ENCODE data around the gene HLA-DRA. TPM values are rescaled to one million over a fixed set of nuclear protein-coding genes. Genes with fewer than 3 reads are reported as not detected.

The HLA-DRA gene
- 1 to 10 TPM; 1.9 to 2.2 TPM for total RNA-seq

DNA sequence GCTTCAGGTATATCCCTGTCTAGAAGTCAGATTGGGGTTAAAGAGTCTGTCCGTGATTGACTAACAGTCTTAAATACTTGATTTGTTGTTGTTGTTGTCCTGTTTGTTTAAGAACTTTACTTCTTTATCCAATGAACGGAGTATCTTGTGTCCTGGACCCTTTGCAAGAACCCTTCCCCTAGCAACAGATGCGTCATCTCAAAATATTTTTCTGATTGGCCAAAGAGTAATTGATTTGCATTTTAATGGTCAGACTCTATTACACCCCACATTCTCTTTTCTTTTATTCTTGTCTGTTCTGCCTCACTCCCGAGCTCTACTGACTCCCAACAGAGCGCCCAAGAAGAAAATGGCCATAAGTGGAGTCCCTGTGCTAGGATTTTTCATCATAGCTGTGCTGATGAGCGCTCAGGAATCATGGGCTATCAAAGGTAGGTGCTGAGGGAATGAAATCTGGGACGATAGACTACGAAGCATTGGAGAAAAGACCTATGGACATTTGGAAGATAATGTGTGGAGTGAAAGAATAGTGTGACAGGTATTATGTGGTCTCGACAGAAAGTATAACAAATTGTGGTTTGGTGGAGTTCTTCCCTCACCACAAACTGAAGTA, at the start of gene HLA-DRA:
Gene HLA-DRA, plus strand, starts transcription at position 286 of the 613 bp plus-strand sequence. Its CDS starts 64 bp downstream, at position 350.
- H3K27ac Mint-ChIP-seq = no peak within 1 kb of the TSS
- H3K36me3 Mint-ChIP-seq = no peaks in the 10 kb centered on the region
- DNase-seq (ENCODE audit: low spot score in 2 of 2) (peak in 1 of 2 donors; percentile 71), ATAC-seq (peak; percentile 83 to 88)
- H3K9me3 Mint-ChIP-seq = no peaks in the 10 kb centered on the region

DNA sequence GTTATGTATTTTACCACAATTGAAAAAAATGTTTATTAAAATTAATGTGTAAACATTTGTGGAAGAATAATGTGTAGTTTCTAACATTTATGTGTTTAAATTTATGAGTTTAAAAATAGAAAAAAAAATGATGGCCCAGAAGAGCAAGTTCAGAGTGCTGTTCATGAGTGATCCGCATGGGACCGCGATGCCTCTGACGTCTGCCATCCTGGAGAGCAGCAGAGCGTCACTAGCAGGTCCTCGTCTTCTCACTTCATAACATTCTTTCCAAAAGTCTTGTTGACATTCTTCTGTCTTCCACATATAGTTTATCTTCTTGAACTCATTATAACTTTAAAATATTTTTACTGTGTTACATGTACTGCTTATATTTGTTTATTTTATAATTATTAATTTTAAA, 48.2 kb upstream of the HLA-DRA start:
- no peak for ATAC-seq
- Mint-ChIP-seq H3K9me3 (no peaks in the 10 kb centered on the region), H3K27ac (no peak overlapping the region), H3K36me3 (no peaks in the 10 kb centered on the region)
- DNase-seq (ENCODE audit: low spot score in 2 of 2) = no peak

DNA sequence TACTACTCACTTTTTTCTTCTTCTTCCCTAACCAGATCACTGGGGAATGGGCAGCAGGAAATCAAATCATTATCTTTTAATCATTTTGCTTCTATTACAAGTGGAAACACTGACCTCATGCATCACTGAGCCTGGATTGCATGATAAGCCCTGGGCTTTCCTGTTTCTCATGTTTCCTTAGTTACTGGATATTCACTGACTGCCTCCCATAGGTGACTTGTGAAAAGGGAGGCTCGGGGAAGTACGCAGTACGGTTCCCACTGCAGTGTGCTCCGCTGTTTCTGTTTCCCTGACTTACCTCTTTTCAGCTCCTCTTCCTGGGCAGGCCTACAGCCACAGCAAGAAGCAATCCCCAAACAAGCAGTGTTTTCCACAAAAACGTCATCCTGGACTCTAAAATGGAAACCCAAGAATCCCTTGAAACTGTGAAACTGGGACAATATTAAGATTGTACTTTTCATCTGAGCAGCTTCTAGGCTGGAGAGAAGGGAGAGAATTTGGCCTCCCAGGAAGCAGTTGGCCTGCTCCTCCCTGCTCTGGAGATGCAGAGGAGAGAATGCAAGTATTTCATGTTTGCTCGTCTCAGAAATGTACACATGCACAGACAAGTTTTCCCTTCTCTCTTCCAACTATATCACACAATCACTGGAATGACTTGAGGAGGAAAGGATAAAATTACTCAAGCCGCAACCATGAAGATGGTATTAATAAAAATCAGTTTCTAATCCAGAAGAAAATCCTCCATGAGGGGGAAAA, 45.8 kb upstream of the HLA-DRA start:
- no peak overlapping the region for H3K27ac Mint-ChIP-seq
- no peak for DNase-seq (ENCODE audit: low spot score in 2 of 2)

GRCh38 chr6:32396028-32396427, 43.7 kb upstream of the HLA-DRA start:
- DNase-seq (ENCODE audit: low spot score in 2 of 2) (no peak), ATAC-seq (no peak)
- Mint-ChIP-seq H3K9me3 (no peaks in the 10 kb centered on the region), H3K27ac (no peak overlapping the region), H3K36me3 (no peaks in the 10 kb centered on the region)

More for the DNA sequence above, 45.8 kb upstream of the HLA-DRA start:
- no peaks in the 10 kb centered on the region for H3K9me3 Mint-ChIP-seq
- H3K36me3 Mint-ChIP-seq = no peaks in the 10 kb centered on the region
- ATAC-seq = no peak

DNA sequence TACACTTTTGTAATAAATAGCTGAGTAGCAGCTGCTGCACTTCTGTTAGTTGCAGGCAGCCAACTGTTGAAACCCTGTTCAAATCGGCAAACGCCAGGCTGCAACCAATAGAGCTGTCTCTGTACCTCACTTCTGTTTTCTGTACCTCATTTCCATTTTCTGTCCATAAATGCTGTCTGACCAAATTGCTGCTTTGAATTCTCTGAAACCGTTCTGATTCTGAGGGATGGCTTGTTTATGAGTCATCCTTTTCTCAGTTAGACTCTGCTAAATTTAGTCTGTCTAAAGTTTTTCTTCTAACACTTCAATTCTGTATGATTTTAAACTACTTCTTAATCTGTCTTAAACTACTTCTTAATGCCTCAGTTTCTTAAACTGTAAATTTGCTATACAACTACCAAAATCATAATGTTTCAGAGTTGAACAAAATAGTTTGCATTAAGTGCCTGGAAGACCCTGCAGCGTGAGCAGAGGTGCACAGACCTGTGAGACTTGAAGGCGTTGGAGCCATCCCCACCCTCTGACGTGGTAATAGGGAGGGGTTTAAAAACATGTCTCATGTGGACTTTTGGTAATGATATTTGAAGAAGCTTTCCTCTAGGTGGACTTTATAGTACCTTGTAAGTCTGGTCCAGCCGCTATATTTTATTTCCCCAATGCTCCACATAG, 42.3 kb upstream of the HLA-DRA start:
- Mint-ChIP-seq H3K27ac (no peak overlapping the region), H3K9me3 (no peaks in the 10 kb centered on the region), H3K36me3 (no peaks in the 10 kb centered on the region)
- DNase-seq (ENCODE audit: low spot score in 2 of 2) = no peak
- peak; percentile 28 to 86 for ATAC-seq

GRCh38 chr6:32401284-32401963, 38.3 kb upstream of the HLA-DRA start:
- Mint-ChIP-seq H3K36me3 (no peaks in the 10 kb centered on the region), H3K27ac (no peak overlapping the region), H3K9me3 (no peaks in the 10 kb centered on the region)
- DNase-seq (ENCODE audit: low spot score in 2 of 2) = no peak
- no peak for ATAC-seq

DNA sequence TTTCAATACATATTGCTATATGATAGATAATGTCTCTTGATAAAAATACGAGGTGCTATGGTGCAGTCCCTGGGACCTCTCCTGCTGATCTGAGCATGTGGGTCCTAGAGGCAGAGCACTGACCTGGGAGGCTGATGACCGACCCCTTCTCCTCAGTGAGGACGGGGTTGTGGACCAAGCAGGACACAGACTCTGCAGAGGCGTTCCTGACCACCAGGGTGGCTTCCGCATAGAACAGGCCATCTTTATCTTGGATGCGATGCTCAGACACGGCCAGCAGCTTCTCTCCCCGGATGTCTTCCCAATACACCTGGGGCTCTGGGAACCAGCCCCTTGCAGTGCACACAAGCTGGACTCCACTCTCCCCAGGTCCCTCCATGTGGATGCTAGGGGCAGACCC, 36.9 kb upstream of the HLA-DRA start:
- DNase-seq (ENCODE audit: low spot score in 2 of 2) (no peak), ATAC-seq (no peak)
- no peaks in the 10 kb centered on the region for H3K9me3 Mint-ChIP-seq
- H3K36me3 Mint-ChIP-seq = no peaks in the 10 kb centered on the region
- H3K27ac Mint-ChIP-seq = no peak overlapping the region

- no peaks in the 10 kb centered on the region for H3K9me3 Mint-ChIP-seq
- DNase-seq (ENCODE audit: low spot score in 2 of 2) (no peak), ATAC-seq (no peak)
- no peaks in the 10 kb centered on the region for H3K36me3 Mint-ChIP-seq
- no peak overlapping the region for H3K27ac Mint-ChIP-seq
Measured at GRCh38 chr6:32405656-32406055, 34.0 kb upstream of the HLA-DRA start.

GRCh38 chr6:32406197-32406596, 33.5 kb upstream of the HLA-DRA start:
- ATAC-seq (no peak), DNase-seq (ENCODE audit: low spot score in 2 of 2) (no peak)
- Mint-ChIP-seq H3K9me3 (no peaks in the 10 kb centered on the region), H3K36me3 (no peaks in the 10 kb centered on the region), H3K27ac (no peak overlapping the region)

- Mint-ChIP-seq H3K36me3 (no peaks in the 10 kb centered on the region), H3K9me3 (no peaks in the 10 kb centered on the region), H3K27ac (no peak within 1 kb of the TSS)
- DNase-seq (ENCODE audit: low spot score in 2 of 2) (no peak), ATAC-seq (no peak)
Measured at GRCh38 chr6:32406857-32407256, 32.8 kb upstream of the HLA-DRA start, which contains the start of gene BTNL2. Gene BTNL2, minus strand, starts transcription at chr6:32407181. Its CDS starts 58 bp downstream, at chr6:32407123.

GRCh38 chr6:32410906-32411305, 28.8 kb upstream of the HLA-DRA start:
- no peaks in the 10 kb centered on the region for H3K36me3 Mint-ChIP-seq
- ATAC-seq (no peak), DNase-seq (ENCODE audit: low spot score in 2 of 2) (no peak)
- no peaks in the 10 kb centered on the region for H3K9me3 Mint-ChIP-seq
- H3K27ac Mint-ChIP-seq = no peak overlapping the region

DNA sequence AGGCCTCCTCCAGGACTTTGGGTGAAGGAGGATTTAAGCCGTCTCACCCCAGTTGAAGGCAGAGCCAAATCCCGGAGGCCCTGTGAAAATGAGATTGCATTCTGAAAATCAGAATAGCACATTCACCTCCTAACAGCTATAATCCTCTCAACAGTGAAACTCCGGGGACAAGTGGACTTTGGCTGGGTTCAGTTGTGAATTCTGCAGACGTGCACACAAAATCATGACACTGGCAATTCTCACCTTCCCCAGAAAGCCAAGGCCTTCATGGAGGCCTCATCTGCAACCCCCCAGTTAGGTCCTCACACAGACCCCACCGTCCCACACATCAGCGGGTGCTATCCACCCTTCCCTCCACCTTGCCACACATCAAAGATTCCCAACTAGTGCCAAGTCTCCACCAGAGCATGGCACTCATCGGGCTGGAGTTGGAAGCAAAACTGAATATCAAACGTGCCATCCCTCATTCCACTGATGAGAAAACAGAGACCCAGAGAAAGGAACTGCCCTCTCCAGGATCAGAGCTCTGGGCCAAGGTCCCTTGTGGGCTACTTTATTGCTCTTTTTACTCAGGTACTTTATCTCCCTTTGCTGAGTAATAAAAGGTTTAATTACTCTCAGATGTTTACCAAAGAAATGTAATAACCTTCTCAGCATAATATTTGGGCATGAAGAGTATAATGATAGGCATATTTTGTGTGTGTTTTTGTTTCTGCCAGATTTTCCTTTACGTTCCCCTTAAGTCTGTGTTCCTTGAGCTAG, 27.9 kb upstream of the HLA-DRA start:
- DNase-seq (ENCODE audit: low spot score in 2 of 2) = no peak
- Mint-ChIP-seq H3K36me3 (no peaks in the 10 kb centered on the region), H3K9me3 (no peaks in the 10 kb centered on the region), H3K27ac (no peak overlapping the region)
- no peak for ATAC-seq

GRCh38 chr6:32413427-32414047, 26.1 kb upstream of the HLA-DRA start:
- Mint-ChIP-seq H3K27ac (no peak overlapping the region), H3K9me3 (no peaks in the 10 kb centered on the region), H3K36me3 (no peaks in the 10 kb centered on the region)
- ATAC-seq (peak; percentile 85 to 92), DNase-seq (ENCODE audit: low spot score in 2 of 2) (peak; percentile 74 to 85)

GRCh38 chr6:32415521-32416019, 24.1 kb upstream of the HLA-DRA start:
- peak; percentile 69 to 72 for ATAC-seq
- H3K9me3 Mint-ChIP-seq = no peaks in the 10 kb centered on the region
- no peak overlapping the region for H3K27ac Mint-ChIP-seq
- H3K36me3 Mint-ChIP-seq = no peaks in the 10 kb centered on the region
- DNase-seq (ENCODE audit: low spot score in 2 of 2) = peak; percentile 67 to 77

GRCh38 chr6:32416036-32416435, 23.7 kb upstream of the HLA-DRA start:
- H3K36me3 Mint-ChIP-seq = no peaks in the 10 kb centered on the region
- no peak for DNase-seq (ENCODE audit: low spot score in 2 of 2)
- ATAC-seq = no peak
- H3K27ac Mint-ChIP-seq = no peak overlapping the region
- no peaks in the 10 kb centered on the region for H3K9me3 Mint-ChIP-seq

All from activated naive CD4-positive, alpha-beta T cell treated with anti-CD3 and anti-CD28 coated beads, Interleukin-2, amount 50 U/mL, for 72 hours (primary cell).